Esophagus muscularis mucosa (tissue), 3 donors: ENCODE measurements around the gene NOCT.

Source experiments
- CTCF ChIP-seq, 3 experiments: fragments of 200-600 bp in 2 of 3; fragments of 450-650 bp in 1 of 3; sonication (generic) in 2 of 3; IDR thresholded peaks; one replicate each; pipeline ENCODE4 v1.5.1; 2017 to 2019; ENCODE audit warnings: antibody characterized with exemption in 3 of 3, mild to moderate bottlenecking in 2 of 3, moderate library complexity in 1 of 3
- POLR2A ChIP-seq: fragments of 450-650 bp; IDR thresholded peaks from one replicate; pipeline ENCODE4 v1.6.1; 2017; ENCODE audit warnings: antibody characterized with exemption, moderate library complexity, mild to moderate bottlenecking, low read depth
- POLR2AphosphoS5 ChIP-seq, 2 donors: sonication (generic); formaldehyde crosslinking; IDR thresholded peaks; one replicate each; pipeline ENCODE4 v1.6.1; 2017; ENCODE audit warnings: antibody characterized with exemption in 2 of 2

GRCh38 chr4:139038874-139039443 is 23.4 kb downstream of the NOCT start:
- no peak for TF ChIP-seq CTCF (IDR thresholded peaks at IDR 0.05)
- TF ChIP-seq POLR2AphosphoS5 (IDR thresholded peaks at IDR 0.05) = no peak
- no peak for TF ChIP-seq POLR2A
